ENCODE data around the gene PPP4R3A. TPM values are rescaled to one million over a fixed set of nuclear protein-coding genes. Genes with fewer than 3 reads are reported as not detected.
"Not testable (repeated sequence)": the region's sequence is repeated elsewhere in the genome, so short reads cannot be mapped to it uniquely, and the experiment has no call there.

PPP4R3A gene
- total and polyA plus RNA-seq, 2 donors (not counting 3 experiments of a cell fraction or from before 2014, with no cell fraction given): 20.5 to 77.0 TPM

- DNase-seq (ENCODE audit: low read depth, low spot score): no peak
- TF ChIP-seq EZH2 (IDR thresholded peaks at IDR 0.05; ENCODE audit: borderline replicate concordance, low read depth, low read length, severe bottlenecking) (no peak), JUN (IDR thresholded peaks at IDR 0.05; ENCODE audit: borderline replicate concordance, insufficient read depth, insufficient read length, low read depth) (no peak)
- H3K9me3 ChIP-seq (replicated peaks; ENCODE audit: control insufficient read depth, insufficient read depth, low read length): no peaks in the 10 kb centered on the region
- no peak overlapping the region for H3K4me3 ChIP-seq (replicated peaks in 1 of 3; ENCODE audit: insufficient read depth in 1 of 3, low read depth in 1 of 3, low read length in 3 of 3)
- CTCF ChIA-PET: no interaction called here
- POLR2A ChIA-PET: no interaction called here
- H3K9me1 ChIP-seq (replicated peaks; ENCODE audit: control insufficient read depth, extremely low read depth, insufficient read depth, low read length): no peaks in the 10 kb centered on the region
- H3K4me2 ChIP-seq (ENCODE audit: insufficient read depth, low read length): no peak overlapping the region
- H3K27ac ChIP-seq (ENCODE audit: insufficient read depth, low read depth, low read length): no peak overlapping the region
- H4K20me1 ChIP-seq (replicated peaks; ENCODE audit: control insufficient read depth, extremely low read depth, insufficient read depth, low read length): no peaks in the 10 kb centered on the region
- H3K36me3 ChIP-seq (ENCODE audit: control insufficient read depth in 2 of 2, extremely low read depth in 1 of 2, insufficient read depth in 2 of 2, low read length in 2 of 2): no peaks in the 10 kb centered on the region
- H2AFZ ChIP-seq (ENCODE audit: low read depth, low read length): no peak overlapping the region
- dilution Hi-C loops (cut with MboI; ENCODE audit: extremely low pct_ligation_motif_present, low sequenced_read_pairs): no loop called here
- BruUV-seq (replicated peaks): no TSS peak
- no peaks in the 10 kb centered on the region for H3K4me1 ChIP-seq (ENCODE audit: control insufficient read depth, extremely low read depth, insufficient read depth, low read length)
- no peak for FAIRE-seq
- intact Hi-C loops (cut with micrococcal nuclease): no loop called here
- H3K79me2 ChIP-seq (ENCODE audit: control insufficient read depth, insufficient read depth, low read length): no peaks in the 10 kb centered on the region
- no peak overlapping the region for H3K9ac ChIP-seq (replicated peaks; ENCODE audit: extremely low read depth, insufficient read depth, low read length)
- peaks cover 2% of the 10 kb centered on the region in 2 experiments for H3K27me3 ChIP-seq (ENCODE audit: control insufficient read depth in 2 of 2, insufficient read depth in 2 of 2, low read length in 2 of 2)
Observed at GRCh38 chr14:91536327-91536726, 26.2 kb upstream of the PPP4R3A start.

GRCh38 chr14:91534059-91534458 is 23.9 kb upstream of the PPP4R3A start:
- BruUV-seq (replicated peaks); H3K27ac ChIP-seq (ENCODE audit: insufficient read depth, low read depth, low read length); H3K9me3 ChIP-seq (replicated peaks; ENCODE audit: control insufficient read depth, insufficient read depth, low read length); H3K4me2 ChIP-seq (ENCODE audit: insufficient read depth, low read length); H4K20me1 ChIP-seq (replicated peaks; ENCODE audit: control insufficient read depth, extremely low read depth, insufficient read depth, low read length); intact Hi-C loops (cut with micrococcal nuclease); dilution Hi-C loops (cut with MboI; ENCODE audit: extremely low pct_ligation_motif_present, low sequenced_read_pairs); H3K4me1 ChIP-seq (ENCODE audit: control insufficient read depth, extremely low read depth, insufficient read depth, low read length); H3K9me1 ChIP-seq (replicated peaks; ENCODE audit: control insufficient read depth, extremely low read depth, insufficient read depth, low read length); FAIRE-seq; POLR2A ChIA-PET; H3K4me3 ChIP-seq (replicated peaks in 1 of 3; ENCODE audit: insufficient read depth in 1 of 3, low read depth in 1 of 3, low read length in 3 of 3); H3K27me3 ChIP-seq (ENCODE audit: control insufficient read depth in 2 of 2, insufficient read depth in 2 of 2, low read length in 2 of 2); DNase-seq (ENCODE audit: low read depth, low spot score); H2AFZ ChIP-seq (ENCODE audit: low read depth, low read length); H3K36me3 ChIP-seq (ENCODE audit: control insufficient read depth in 2 of 2, extremely low read depth in 1 of 2, insufficient read depth in 2 of 2, low read length in 2 of 2); H3K79me2 ChIP-seq (ENCODE audit: control insufficient read depth, insufficient read depth, low read length); CTCF ChIA-PET; H3K9ac ChIP-seq (replicated peaks; ENCODE audit: extremely low read depth, insufficient read depth, low read length): not testable (repeated sequence)
